Measurements from ENCODE around the gene MTHFSD. TPM values are rescaled to one million over a fixed set of nuclear protein-coding genes. Genes with fewer than 3 reads are reported as not detected.

MTHFSD gene
- polyA plus RNA-seq, 4 donors: 7.6 to 22.2 (median 14.5) TPM

- WGBS, 3 donors: 53 to 58% (median 54%) methylated on average over 10 of the region's 10 CpGs
- FAIRE-seq (no peak), DNase-seq (no peak)
- H3K4me3 ChIP-seq (ENCODE audit: low read depth in 1 of 3, low read length in 3 of 3): no peak overlapping the region
- no peaks in the 10 kb centered on the region for H3K9me3 ChIP-seq (ENCODE audit: control insufficient read depth in 2 of 2, insufficient read depth in 1 of 2, low read depth in 1 of 2, low read length in 1 of 2)
- H3K36me3 ChIP-seq (ENCODE audit: control insufficient read depth in 3 of 3, insufficient read depth in 2 of 3, low read depth in 1 of 3, low read length in 3 of 3): no peaks in the 10 kb centered on the region
- H3K27ac ChIP-seq (ENCODE audit: low read depth in 1 of 3, low read length in 2 of 3): peak overlapping the region in 2 of 3 donors; percentile 53 to 80
- H3K4me1 ChIP-seq (ENCODE audit: control insufficient read depth in 3 of 3, insufficient read depth in 2 of 3, low read depth in 1 of 3, low read length in 2 of 3): peaks cover 0 to 4% (median 0%) of the 10 kb centered on the region in 3 donors
- peaks cover 2 to 23% (median 6%) of the 10 kb centered on the region in 3 donors for H3K27me3 ChIP-seq (ENCODE audit: control insufficient read depth in 3 of 3, insufficient read depth in 3 of 3, low read length in 3 of 3)
Measured at GRCh38 chr16:86585821-86586611, 31.0 kb upstream of the MTHFSD start.

- peak overlapping the region in 2 of 3 donors; percentile 47 to 53 for H3K27ac ChIP-seq (ENCODE audit: low read depth in 1 of 3, low read length in 2 of 3)
- no peaks in the 10 kb centered on the region for H3K36me3 ChIP-seq (ENCODE audit: control insufficient read depth in 3 of 3, insufficient read depth in 2 of 3, low read depth in 1 of 3, low read length in 3 of 3)
- WGBS, 3 donors: 70 to 77% (median 75%) methylated on average over 12 of the region's 12 CpGs
- H3K4me3 ChIP-seq (ENCODE audit: low read depth in 1 of 3, low read length in 3 of 3): no peak overlapping the region
- H3K4me1 ChIP-seq (ENCODE audit: control insufficient read depth in 3 of 3, insufficient read depth in 2 of 3, low read depth in 1 of 3, low read length in 2 of 3): peaks cover 0 to 4% (median 0%) of the 10 kb centered on the region in 3 donors
- FAIRE-seq: no peak
- no peak for DNase-seq
- H3K27me3 ChIP-seq (ENCODE audit: control insufficient read depth in 3 of 3, insufficient read depth in 3 of 3, low read length in 3 of 3): peaks cover 2 to 29% (median 3%) of the 10 kb centered on the region in 3 donors
- H3K9me3 ChIP-seq (ENCODE audit: control insufficient read depth in 2 of 2, insufficient read depth in 1 of 2, low read depth in 1 of 2, low read length in 1 of 2): no peaks in the 10 kb centered on the region
Measured at GRCh38 chr16:86584726-86585721, 30.0 kb upstream of the MTHFSD start.

DNA sequence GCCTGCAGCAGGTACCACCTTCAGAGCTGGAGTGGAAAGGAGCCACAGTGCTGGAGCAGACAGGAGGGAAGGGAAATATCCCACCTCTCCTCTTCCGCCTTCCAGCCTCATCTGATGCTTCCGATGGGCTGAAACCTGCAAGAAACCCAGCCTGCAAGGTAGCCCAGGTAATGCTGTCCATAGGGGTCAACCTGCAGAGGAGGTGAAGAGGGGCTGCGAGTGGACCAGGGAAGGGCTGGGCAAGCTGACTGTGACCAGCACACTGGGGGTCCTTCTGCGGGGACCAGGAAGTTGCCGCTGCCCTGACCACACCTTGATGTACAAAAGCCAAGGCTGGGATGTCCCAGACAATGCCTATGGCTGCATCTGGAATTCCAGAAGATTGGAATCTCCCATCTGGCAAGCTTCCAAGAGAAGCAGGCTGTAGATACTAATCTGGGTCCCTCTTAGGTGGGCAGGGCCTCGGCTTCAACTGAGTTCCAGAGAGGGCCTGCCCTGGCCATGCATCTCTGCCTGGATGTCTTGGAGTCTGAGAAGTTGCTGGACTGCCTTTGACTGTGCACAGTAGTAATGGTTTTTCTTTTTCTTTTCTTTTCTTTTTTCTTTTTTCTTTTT lies 29.1 kb upstream of the MTHFSD start:
- no peak for DNase-seq
- Histone ChIP-seq H3K27me3 (ENCODE audit: control insufficient read depth in 3 of 3, insufficient read depth in 3 of 3, low read length in 3 of 3) (peaks cover 2 to 35% (median 3%) of the 10 kb centered on the region in 3 donors), H3K4me1 (ENCODE audit: control insufficient read depth in 3 of 3, insufficient read depth in 2 of 3, low read depth in 1 of 3, low read length in 2 of 3) (peaks cover 0 to 4% (median 0%) of the 10 kb centered on the region in 3 donors), H3K4me3 (ENCODE audit: low read depth in 1 of 3, low read length in 3 of 3) (no peak overlapping the region), H3K9me3 (ENCODE audit: control insufficient read depth in 2 of 2, insufficient read depth in 1 of 2, low read depth in 1 of 2, low read length in 1 of 2) (no peaks in the 10 kb centered on the region), H3K27ac (ENCODE audit: low read depth in 1 of 3, low read length in 2 of 3) (no peak overlapping the region), H3K36me3 (ENCODE audit: control insufficient read depth in 3 of 3, insufficient read depth in 2 of 3, low read depth in 1 of 3, low read length in 3 of 3) (no peaks in the 10 kb centered on the region)
- WGBS, 3 donors: 76 to 87% (median 83%) methylated on average over 6 of the region's 6 CpGs
- FAIRE-seq: no peak

DNA sequence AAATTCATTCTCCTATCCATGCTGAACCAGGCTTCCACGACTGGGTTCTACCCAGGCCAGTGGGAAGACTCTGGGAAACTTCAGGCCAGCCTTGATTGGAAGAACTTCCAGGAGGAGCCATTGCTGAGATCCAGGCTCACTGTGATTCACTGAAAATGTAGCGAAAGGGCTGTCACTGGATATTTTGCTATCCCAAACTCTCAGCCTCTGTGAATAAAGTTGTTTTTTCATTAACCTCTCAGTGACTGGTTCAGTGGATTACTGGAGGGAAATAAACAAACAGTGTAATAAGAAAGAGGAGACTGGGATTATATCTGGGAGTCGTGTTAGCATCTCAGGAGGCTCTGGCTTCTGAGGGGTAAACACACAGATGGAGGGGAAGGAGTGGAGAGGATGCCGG lies 26.4 kb upstream of the MTHFSD start:
- peaks cover 10 to 59% (median 11%) of the 10 kb centered on the region in 3 donors for H3K27me3 ChIP-seq (ENCODE audit: control insufficient read depth in 3 of 3, insufficient read depth in 3 of 3, low read length in 3 of 3)
- WGBS, 3 donors: 40 to 53% (median 50%) methylated on average over 4 of the region's 4 CpGs

DNA sequence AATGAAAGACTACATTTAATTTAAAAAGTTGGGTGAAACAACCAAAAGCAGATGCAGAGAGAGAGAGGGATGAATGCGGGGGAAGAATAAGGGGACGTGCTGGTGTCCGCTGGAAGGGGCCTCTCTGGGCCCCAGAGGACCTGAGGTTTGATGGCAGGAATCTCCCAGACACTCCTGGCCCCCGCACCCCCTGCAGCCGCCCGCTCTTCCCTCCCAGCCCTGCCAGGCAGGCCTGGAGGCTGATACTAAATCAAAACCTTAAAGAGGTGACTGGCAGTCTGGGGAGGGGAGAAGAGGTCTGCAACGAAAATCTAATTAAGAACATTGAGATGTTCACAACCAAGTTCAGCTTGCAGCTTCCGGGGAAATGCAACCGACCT lies 25.7 kb upstream of the MTHFSD start:
- Histone ChIP-seq H3K4me3 (ENCODE audit: low read depth in 1 of 3, low read length in 3 of 3) (peak overlapping the region in 1 of 3 donors; percentile 19), H3K36me3 (ENCODE audit: control insufficient read depth in 3 of 3, insufficient read depth in 2 of 3, low read depth in 1 of 3, low read length in 3 of 3) (no peaks in the 10 kb centered on the region), H3K27ac (ENCODE audit: low read depth in 1 of 3, low read length in 2 of 3) (no peak overlapping the region), H3K27me3 (ENCODE audit: control insufficient read depth in 3 of 3, insufficient read depth in 3 of 3, low read length in 3 of 3) (peaks cover 8 to 66% (median 11%) of the 10 kb centered on the region in 3 donors), H3K9me3 (ENCODE audit: control insufficient read depth in 2 of 2, insufficient read depth in 1 of 2, low read depth in 1 of 2, low read length in 1 of 2) (no peaks in the 10 kb centered on the region), H3K4me1 (ENCODE audit: control insufficient read depth in 3 of 3, insufficient read depth in 2 of 3, low read depth in 1 of 3, low read length in 2 of 3) (peaks cover 0 to 4% (median 4%) of the 10 kb centered on the region in 3 donors)
- FAIRE-seq (no peak), DNase-seq (no peak)
- WGBS, 3 donors: 29 to 68% (median 59%) methylated on average over 9 of the region's 9 CpGs

More for the DNA sequence above, 26.4 kb upstream of the MTHFSD start:
- DNase-seq: no peak
- Histone ChIP-seq H3K9me3 (ENCODE audit: control insufficient read depth in 2 of 2, insufficient read depth in 1 of 2, low read depth in 1 of 2, low read length in 1 of 2) (no peaks in the 10 kb centered on the region), H3K4me3 (ENCODE audit: low read depth in 1 of 3, low read length in 3 of 3) (peak overlapping the region in 1 of 3 donors; percentile 19), H3K36me3 (ENCODE audit: control insufficient read depth in 3 of 3, insufficient read depth in 2 of 3, low read depth in 1 of 3, low read length in 3 of 3) (no peaks in the 10 kb centered on the region), H3K27ac (ENCODE audit: low read depth in 1 of 3, low read length in 2 of 3) (no peak overlapping the region), H3K4me1 (ENCODE audit: control insufficient read depth in 3 of 3, insufficient read depth in 2 of 3, low read depth in 1 of 3, low read length in 2 of 3) (peaks cover 0 to 4% (median 0%) of the 10 kb centered on the region in 3 donors)
- no peak for FAIRE-seq

DNA sequence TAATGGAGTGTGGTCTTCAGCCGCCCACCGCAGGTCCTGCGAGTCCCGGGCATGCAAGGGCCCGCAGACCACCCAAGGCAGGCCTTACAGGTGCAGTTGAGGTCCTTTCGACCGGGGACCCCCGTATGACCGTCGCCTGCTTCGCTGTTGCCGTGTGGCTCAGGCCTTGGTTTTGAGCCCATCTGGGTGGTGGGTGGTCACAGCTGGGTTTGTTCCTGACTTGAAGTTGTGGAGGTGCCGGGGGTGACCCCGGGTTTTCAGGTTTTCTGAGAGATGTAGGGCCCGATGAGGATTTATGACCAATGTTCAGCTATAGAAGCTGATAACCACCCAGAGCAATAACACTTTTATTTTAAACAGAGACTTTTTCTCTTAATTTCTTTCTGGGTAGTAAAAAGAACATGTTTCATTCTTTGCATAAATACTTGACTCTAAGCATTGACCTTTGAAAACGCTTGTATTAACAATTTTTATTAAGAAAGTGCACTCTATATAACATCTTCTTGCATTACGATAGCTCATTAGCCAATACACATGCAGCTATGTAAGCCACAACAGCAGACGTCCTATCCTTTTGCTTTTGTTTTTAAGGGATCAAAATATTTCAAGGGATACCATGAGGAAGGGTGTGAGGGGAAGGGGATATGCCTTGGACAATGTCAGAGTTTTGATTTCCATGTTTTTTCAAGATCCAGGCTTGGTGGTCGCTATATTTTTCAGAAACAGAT lies 25.2 kb upstream of the MTHFSD start:
- Histone ChIP-seq H3K9me3 (ENCODE audit: control insufficient read depth in 2 of 2, insufficient read depth in 1 of 2, low read depth in 1 of 2, low read length in 1 of 2) (no peaks in the 10 kb centered on the region), H3K36me3 (ENCODE audit: control insufficient read depth in 3 of 3, insufficient read depth in 2 of 3, low read depth in 1 of 3, low read length in 3 of 3) (no peaks in the 10 kb centered on the region), H3K27ac (ENCODE audit: low read depth in 1 of 3, low read length in 2 of 3) (no peak overlapping the region), H3K4me3 (ENCODE audit: low read depth in 1 of 3, low read length in 3 of 3) (peak overlapping the region in 2 of 3 donors; percentile 25 to 45), H3K4me1 (ENCODE audit: control insufficient read depth in 3 of 3, insufficient read depth in 2 of 3, low read depth in 1 of 3, low read length in 2 of 3) (peaks cover 0 to 8% (median 2%) of the 10 kb centered on the region in 3 donors), H3K27me3 (ENCODE audit: control insufficient read depth in 3 of 3, insufficient read depth in 3 of 3, low read length in 3 of 3) (peaks cover 8 to 71% (median 11%) of the 10 kb centered on the region in 3 donors)
- DNase-seq (no peak), FAIRE-seq (no peak)
- 19 to 50% (median 31%) methylated on average over 19 of the region's 19 CpGs for WGBS, 3 donors

- Histone ChIP-seq H3K4me1 (ENCODE audit: control insufficient read depth in 3 of 3, insufficient read depth in 2 of 3, low read depth in 1 of 3, low read length in 2 of 3) (peaks cover 0 to 8% (median 0%) of the 10 kb centered on the region in 3 donors), H3K27me3 (ENCODE audit: control insufficient read depth in 3 of 3, insufficient read depth in 3 of 3, low read length in 3 of 3) (peaks cover 8 to 79% (median 11%) of the 10 kb centered on the region in 3 donors), H3K9me3 (ENCODE audit: control insufficient read depth in 2 of 2, insufficient read depth in 1 of 2, low read depth in 1 of 2, low read length in 1 of 2) (no peaks in the 10 kb centered on the region), H3K27ac (ENCODE audit: low read depth in 1 of 3, low read length in 2 of 3) (peak overlapping the region in 1 of 3 donors; percentile 87), H3K36me3 (ENCODE audit: control insufficient read depth in 3 of 3, insufficient read depth in 2 of 3, low read depth in 1 of 3, low read length in 3 of 3) (no peaks in the 10 kb centered on the region), H3K4me3 (ENCODE audit: low read depth in 1 of 3, low read length in 3 of 3) (peak overlapping the region in 2 of 3 donors; percentile 25 to 45)
- no peak for FAIRE-seq
- WGBS, 3 donors: 11 to 15% (median 12%) methylated on average over 40 to 69 of the region's 69 CpGs
- DNase-seq: peak in 1 of 2 donors; percentile 13
Measured at GRCh38 chr16:86579268-86580062, 24.4 kb upstream of the MTHFSD start.
